Measurements from ENCODE around the gene PDIA2.
"Not testable (repeated sequence)": the region's sequence is repeated elsewhere in the genome, so short reads cannot be mapped to it uniquely, and the experiment has no call there.

The PDIA2 gene

DNA sequence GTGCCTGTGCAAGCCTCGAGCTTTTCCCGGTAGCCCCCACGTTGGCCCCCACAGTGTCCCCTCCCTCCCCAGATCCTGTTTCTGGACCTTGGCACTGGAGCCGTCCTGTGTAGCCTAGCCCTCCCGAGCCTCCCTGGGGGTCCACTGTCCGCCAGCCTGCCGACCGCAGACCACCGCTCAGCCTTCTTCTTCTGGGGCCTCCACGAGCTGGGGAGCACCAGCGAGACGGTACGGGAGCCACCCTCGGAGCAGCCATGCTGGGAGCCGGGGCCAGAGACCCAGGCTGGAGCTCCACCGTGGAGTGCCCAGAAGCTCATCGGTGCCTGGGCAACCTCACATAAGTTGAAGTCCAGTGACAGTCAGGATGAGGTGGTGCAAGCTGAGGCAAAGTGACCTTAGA lies 19.0 kb upstream of the PDIA2 start:
- DNase-seq (ENCODE audit: low spot score), result no peak

DNA sequence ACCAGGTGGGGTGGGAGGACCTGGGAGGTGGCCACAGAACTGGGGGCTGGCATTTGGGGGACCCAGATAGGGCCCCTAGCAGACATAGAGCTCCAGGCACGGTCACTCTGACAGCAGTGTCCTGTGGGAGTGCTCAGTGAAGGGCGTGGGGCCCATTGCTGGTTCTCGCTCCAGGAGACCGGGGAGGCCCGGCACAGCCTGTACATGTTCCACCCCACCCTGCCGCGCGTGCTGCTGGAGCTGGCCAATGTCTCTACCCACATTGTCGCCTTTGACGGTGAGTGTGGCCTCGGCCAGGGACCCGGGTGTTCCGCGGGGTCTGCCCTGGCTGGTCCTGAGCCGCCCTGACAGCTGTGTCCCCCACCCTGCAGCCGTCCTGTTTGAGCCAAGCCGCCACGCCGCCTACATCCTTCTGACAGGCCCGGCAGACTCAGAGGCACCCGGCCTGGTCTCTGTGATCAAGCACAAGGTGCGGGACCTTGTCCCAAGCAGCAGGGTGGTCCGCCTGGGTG lies 18.5 kb upstream of the PDIA2 start:
- no peak for DNase-seq (ENCODE audit: low spot score)

DNA sequence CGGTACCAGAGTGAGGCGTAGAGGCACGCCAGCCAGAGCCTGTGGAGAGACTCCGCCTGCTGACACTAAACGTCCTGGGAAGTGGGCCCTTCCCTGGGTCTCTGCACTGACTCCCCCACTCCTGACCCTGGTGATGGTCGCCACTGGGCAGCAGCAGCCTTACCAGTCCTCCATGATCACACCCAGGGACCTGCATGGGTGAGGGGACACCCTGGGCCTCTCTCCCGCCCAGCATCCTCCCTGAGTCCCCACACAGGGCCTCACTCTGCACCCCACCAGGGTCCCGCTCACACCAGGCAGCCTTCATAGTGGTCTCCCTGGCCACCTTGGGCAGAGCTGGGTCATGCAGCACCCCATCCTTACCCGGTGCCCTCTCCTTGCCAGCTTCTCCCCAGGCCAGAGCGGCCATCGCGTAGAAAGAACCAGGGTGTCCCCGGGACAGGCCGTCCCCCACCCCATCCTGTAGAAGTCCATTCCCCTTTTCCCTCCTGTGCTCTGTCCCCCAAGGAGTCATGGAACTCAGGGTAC lies 17.9 kb upstream of the PDIA2 start:
- DNase-seq (ENCODE audit: low spot score), result no peak

DNA sequence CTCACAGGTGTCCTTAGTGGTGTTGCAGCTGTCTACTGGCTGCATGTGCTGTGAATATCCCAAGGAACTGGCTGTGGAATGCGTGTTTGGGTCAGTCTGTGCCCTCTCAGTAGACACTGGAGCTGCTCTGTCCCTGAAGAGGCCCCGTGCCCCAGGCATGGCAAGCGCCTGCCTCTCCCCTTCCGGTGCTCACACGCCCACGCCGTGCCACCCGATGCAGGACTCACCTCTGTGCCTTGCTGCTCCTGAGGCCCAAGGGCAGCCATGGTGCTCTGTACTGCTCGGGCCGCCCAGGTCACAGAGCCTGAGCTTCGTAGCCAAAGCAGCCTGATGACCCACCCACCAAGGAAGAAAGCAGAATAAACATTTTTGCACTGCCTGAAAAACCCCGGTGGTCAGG lies 17.3 kb upstream of the PDIA2 start:
- DNase-seq (ENCODE audit: low spot score), result no peak

DNA sequence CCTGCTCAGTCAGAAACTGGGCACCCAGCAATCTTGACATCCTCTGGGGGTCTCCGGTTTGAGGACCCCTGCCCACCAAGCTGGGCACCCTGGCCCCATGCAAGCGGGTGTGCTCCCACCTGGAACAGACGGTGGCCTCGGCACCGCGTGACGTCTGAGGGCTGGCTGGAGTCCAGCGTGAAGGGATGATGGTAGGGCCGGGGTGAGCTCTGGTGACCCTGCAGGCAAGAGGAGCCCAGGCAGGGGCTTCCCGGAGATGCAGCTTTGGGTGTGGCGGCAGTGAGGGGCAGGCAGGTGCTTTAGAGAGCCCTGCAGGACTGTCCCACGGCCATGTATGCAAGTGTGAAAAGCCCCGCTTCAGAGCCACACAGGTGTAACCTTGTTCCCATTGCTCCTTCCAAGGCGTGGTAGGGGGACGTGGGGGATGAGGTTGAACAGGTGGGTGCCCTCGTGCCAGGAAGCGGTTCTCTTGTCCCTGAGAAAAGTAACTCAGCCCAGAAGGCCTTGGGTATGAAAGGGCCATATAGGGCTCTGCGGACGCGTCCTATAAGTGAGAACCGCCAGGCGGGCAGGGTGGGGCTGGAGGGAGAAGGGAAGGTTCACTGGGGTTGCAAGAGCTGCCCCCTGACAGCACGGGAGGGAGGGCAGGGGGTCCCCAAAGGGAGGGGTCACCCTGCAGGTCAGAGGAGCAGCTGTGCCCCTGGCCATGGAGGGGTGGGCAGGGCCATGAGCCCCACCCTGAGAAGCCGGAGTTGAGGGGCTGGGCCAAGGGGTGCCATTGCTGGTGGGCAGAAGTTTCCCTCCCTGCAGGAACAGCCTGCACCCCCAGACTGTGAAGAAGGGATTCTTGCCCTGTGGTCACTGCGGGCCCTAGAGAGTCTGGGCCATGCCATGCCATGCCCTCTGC lies 16.5 kb upstream of the PDIA2 start:
- no peak for DNase-seq (ENCODE audit: low spot score)

DNA sequence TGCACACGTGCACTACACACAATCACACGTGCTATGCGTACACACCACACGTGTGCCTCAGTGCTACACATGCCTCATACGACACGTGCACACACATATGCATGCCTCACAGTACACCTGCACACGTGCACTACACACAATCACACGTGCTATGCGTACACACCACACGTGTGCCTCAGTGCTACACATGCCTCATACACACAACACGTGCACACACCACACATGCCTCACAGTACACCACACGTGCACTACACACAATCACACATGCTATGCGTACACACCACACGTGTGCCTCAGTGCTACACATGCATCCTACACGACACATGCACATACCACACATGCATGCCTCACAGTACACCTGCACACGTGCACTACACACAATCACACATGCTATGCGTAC lies 15.4 kb upstream of the PDIA2 start:
- DNase-seq (ENCODE audit: low spot score), result not testable (repeated sequence)

DNA sequence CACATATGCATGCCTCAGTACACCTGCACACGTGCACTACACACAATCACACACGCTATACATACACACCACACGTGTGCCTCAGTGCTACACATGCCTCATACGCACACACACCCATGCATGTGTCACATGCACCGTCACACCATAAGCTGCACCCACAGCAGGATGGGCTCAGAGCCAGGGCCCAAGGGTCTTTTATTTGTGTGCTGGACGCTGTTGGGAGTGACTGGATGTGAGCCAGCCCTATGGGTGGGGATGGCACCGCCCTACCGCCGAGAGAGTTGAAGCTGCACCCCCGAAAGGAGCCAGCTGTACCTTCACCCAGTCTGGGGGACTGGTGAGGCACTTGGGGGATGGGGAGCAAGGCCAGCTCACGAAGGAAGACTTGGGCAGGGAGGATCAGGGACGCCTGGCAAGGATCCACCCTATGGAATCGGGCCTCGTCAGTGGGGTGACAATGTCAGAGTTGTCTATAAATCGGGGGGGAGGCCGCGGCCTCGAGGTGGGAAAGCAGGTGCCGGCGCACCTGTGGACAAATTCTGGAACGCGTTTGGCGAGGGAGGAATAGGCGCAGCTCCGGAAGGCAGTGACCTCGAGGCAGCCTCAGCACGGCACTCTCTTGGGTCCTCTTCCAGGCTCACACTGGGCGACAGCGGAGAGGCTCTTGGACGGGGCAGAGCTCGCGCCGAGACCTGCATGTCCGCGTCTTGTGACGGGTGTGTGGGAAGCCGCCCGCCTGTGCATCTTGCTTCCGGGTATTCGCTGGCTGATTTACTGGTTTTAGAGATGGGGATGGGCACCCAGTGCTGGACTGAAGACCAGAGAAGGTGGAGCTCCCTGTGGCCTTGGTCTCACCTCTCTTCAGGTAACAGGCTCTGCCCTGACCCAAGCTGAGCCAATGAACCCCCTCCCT lies 14.6 kb upstream of the PDIA2 start:
- no peak for DNase-seq (ENCODE audit: low spot score)

DNA sequence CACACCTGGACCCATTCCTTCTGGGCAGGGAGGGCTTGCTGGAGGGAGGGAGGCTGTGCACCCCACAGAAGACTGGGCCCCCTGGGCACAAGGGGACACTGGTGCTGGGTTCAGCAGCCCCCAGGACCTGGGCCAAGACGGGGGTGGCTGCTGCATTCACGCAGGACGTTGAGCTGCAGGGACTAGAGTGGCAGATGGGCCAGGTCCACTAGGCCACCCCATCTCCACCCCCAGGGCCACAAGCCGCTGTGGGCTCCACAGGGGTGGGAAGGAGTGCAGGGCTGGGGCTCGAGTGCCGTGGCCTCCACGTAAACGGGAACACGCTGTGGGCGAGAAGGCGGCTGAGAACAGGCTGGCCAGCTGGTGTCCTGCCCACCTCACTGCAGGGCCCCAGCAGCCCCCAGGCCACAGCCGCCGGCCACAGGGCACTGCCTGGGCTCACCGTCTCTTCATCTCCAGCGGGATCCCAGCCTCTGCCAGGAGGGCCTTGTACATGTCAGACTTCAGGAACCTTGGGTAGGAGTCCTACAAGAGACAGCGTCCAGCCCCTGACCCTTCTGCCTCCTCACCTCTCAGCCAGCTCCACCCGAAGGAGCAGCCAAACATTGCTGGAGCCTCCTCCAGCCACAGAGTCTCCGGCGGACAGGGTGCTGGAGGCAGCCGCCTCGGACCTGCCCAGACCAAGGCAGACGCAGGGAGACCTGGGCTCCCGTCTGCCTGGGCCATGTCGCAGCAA lies 13.7 kb upstream of the PDIA2 start:
- DNase-seq (ENCODE audit: low spot score), result no peak

DNA sequence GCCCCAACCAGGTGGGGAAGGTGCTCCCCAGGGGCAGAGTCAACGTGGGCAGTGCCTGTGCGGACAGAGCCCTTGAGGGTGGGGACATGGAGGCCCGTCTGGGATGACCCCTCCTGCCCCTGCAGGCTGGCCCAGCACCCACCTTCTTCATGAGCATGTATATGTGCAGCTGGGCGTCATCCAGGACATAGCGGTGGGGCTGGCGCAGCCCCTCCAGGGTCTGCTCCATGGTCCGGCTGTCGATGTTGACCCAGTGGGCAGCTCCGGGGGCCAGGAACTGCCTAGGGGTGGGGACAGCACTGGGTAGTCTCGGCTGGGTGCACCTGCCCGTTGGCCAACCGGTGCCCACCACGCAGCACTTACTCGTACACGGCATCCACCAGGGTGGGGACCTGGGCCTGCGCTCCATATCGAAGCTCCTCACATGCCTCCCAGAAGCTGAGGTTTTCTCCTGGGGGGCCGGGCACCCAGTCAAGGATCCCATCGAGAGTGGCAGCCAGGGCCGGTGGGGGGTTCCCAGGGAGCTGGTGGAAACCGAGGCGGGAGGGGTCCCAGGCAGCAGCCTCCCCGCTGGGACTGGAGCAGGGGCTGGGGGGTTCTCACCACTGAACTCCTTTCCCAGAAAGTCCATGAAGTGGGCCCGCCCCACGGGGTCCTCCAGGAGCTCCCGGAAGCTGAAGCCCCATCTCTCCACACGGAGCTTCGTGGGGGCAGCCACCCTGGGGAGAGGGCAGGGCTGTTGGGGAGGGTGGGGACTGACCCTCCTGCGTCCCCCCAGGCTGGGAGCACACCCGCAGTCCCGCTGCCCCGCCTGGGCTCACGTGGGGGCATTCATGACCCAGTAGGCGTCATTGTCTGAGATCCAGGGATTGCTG lies 12.3 kb upstream of the PDIA2 start:
- DNase-seq (ENCODE audit: low spot score), result no peak

DNA sequence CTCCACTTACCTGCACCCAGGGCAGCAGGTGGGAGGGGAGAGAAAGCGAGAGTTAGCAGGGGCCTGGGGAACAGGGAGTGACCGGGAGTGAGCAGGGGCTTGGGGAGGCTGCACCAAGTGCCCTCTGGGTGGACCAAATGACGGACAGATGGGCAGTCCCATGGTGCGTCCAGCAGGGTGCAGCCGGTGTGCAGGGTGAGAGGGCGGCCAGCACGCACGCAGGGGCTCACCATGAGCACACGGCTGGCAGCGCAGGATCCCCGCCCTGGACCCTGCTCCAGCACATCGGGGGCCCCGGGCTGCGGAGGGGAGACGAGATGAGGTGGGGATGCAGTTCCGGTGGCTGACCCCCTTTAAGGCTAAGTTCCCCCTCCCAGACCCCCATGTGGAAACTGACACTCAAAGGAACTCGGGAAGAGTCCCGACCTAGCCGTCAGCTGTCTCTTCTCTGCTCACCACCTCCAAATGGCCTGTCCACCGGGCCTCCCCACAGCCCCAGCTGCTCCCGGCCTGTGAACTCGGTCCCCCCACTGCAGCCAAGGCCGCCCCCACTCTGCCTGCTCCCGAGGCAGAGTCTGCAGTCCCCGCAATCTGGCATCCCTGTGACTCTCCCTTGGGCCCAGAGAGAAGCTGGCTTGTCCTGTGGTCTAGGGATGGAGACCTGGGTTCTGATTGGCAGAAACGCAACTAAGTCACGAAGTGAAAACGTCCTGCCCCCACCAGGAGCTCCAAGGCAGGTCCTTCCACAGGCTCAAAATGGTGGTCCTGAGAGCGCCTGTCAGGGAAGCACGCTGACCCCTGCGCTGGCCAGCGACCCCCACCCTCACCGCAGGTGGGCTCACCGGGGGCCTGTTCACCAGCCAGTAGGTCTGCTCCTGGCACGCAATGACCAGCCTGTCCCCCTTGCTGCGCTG lies 10.1 kb upstream of the PDIA2 start:
- DNase-seq (ENCODE audit: low spot score), result no peak

DNA sequence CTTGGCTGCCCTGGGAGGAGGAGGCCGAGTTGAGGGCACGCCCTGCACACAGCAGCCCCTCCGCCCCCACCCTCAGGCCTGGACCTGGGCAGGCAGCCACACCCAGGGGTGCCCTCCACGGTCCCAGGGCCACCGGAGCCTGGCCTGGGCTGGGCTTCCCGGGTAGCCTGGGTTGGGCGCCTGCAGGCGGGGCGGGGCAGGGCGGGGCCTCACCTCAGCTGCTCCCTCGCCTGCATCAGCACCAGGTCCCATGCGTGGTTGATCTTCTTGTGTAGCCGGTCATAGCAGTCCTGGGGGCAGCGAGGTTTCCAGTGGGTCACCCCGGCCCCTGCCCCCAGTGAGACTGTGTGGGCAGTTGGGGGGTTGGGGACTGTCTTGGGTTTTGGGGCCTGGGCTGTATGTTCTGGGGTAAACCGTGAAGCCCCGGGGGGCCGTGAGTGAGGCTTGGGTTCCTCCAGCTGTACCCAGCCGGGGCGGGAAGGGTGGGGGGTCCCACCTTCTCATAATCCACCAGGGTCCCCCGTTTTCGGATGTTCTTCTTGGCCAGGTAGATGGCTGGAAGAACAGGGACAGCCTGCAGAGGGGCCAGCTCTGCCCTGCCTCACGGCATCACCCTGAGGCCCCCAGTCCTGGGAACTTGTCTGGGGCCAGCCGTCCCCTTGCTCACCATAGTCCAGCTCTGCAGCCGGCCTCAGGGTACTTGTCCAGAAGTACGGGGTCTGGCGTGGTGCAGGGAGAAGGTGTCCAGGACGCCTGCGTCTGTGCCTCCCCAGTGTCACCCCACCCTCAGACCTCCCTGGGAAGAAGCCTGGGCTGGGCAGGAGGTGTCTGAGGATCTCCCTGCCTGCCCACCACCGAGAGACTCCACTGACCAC lies 9.2 kb upstream of the PDIA2 start:
- DNase-seq (ENCODE audit: low spot score), result no peak

DNA sequence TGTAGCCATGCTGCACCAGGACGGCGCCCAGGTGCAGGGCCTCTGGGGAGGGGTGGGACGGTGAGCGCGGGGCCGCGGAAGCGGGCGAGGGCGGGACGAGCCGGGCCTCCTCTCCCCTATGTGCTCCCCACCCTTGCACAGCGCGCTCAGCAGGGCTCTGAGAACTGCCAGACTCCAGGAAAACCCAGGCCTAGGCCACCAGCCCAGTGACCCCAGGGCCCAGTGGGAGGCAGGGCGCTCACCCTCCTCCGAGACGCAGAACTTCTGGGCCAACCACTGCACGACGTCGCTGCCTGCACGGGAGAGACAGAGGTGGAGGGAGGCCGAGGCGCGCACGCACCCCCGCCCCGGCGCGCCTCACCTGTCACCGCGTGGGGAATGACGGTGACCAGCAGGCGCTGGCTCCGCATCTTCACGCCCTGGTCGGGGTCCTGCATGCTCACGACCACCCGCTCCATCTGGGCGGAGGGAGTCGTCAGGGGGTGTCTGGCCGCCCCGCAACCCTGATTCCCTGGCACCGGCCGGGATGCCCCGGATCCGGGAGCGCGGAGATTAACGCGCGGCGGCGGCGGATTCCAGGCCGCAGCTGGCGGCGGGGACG lies 7.8 kb upstream of the PDIA2 start:
- no peak for DNase-seq (ENCODE audit: low spot score)

DNA sequence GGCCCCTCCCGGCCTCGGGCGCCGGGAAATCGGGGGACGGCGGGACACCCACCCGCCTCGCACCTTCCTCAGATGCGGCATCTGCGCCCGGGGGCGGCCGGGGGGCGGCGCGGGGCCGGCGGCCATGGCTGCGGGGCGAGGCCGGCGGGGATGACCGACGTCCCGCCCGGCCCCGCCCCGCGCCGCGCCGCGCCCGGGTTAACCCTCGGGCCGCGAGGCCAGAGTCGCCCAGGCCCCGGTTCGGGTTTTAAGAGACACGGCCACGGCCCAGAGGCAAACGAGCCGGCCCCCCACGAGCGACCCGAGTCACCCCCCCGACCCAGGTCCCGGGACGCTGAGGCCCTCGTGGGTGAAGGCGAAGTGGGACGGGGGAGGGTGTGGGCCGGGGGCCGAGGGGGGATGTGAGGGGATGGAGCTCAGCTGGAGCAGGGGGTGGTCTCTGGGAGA lies 7.2 kb upstream of the PDIA2 start, which contains the start of gene RGS11:
Gene RGS11, minus strand, starts transcription at position 159 of the 447 bp plus-strand sequence. Its CDS starts 33 bp downstream, at position 126.
- DNase-seq (ENCODE audit: low spot score), result no peak

DNA sequence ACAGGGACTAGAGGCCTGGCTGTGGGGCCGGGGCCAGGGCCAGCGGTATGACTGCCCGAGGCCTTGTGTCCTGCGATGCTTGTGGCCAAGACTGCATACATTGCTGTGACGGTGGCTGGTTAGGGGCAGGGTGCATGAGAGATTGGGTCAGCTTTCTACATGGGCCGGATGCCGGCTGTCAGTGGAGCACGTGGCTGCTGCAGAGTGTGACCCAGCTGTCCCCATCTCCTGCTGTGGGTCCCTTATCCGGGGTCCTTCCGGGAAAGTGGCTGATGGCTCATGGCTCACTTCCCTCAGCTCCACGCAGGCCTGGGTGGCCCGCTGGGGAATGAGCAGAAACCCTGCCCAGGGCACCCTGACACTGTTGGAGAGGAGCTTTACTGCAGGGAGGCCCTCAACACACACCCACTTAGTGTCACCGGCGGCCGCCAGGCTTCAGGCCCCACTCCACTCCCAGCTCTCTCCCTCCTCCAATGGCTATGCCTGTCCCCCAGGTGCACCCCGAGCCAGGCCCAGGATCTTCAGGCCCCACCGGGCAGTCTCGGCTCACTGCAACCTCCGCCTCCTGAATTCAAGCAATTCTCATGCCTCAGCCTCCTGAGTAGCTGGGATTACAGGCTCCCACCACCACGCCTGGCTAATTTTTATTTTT lies 6.4 kb upstream of the PDIA2 start:
- DNase-seq (ENCODE audit: low spot score), result no peak

DNA sequence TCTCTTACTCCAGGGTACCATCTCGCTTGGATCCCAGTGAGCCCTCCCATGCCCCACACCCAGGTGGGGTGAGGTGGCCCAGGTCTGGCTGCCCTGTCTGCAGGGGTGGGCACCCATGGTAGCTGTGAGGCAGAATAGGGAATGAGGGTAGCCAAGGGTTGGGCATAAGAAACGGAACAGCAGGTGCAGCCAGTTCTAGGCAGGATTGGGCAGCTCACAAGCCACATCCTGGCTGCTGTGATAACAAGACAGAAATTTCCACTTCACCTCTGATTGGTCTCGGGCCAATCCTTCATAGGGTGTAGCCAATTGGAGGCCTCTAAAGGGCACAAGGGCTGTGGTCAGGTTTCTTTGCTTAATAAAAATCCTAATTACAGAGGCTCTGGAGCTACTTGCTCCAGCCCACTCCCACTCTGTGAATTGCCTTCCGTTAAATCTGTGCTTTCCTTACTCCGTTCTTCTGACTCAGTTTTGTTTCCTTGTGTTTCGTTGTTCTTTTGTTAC lies 4.0 kb upstream of the PDIA2 start:
- DNase-seq (ENCODE audit: low spot score), result peak; percentile 14

DNA sequence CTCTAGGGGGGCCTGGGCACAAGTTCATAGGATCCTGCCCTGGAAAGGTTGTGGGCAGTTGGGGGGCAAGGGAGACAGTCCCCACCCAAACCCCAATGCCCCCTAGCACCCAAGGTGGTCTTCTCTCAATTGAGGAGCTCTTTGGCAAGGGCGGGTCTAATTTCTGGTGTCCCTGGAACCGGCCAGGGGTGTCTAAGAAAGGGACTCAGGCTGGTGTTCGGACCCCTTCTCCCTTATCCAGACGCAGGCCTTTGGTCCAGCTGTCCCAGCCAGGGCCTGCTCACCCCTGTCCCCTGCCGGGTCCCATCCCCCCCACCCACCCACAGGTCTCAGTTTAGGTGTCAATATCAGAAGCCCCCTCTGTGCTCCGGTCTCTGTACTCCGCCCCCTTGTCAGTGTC lies 3.4 kb upstream of the PDIA2 start:
- no peak for DNase-seq (ENCODE audit: low spot score)

DNA sequence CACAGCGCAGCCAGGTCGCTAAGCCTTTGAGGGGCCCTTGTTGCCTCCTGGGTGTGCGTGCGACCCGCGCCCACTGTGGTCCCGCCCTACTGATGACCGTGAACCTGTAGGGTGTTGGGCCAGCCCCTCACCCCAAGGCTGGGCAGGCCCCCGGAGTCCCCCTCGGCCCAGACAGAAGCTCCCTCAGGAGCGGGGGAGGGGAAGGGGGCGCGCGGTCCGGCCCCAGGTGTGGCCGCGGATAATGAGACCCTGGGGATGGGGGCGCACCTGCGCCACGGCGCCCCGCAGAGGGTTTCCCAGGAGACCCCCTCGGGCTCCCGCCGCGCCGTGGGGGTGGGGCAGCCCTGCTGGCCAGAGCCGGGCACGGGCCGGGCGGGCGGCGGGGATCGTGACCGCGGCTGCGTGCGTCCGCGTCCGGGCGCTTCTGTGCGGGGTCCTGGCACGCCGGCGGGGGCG lies 2.9 kb upstream of the PDIA2 start:
- no peak for DNase-seq (ENCODE audit: low spot score)
